Loucy (cell line): ENCODE data around the gene QSOX1.

Experiments
- H2AFZ ChIP-seq: fragments of 200-600 bp; sonication (generic); 2 replicates; pipeline ENCODE4 v1.6.0; 2016; ENCODE audit warnings: antibody characterized with exemption, mild to moderate bottlenecking, low read length, moderate library complexity
- H3F3A ChIP-seq: fragments of 200-600 bp; 2 replicates; pipeline ENCODE4 v1.6.0; 2016; ENCODE audit warnings: antibody characterized with exemption, low read depth, mild to moderate bottlenecking
- H3K27me3 ChIP-seq: fragments of 200-600 bp; sonication (generic); 2 replicates; pipeline ENCODE4 v1.6.1; 2014; ENCODE audit warnings: low read length, mild to moderate bottlenecking; ENCODE audit not compliant: insufficient read depth, poor library complexity, severe bottlenecking
- H3K36me3 ChIP-seq: fragments of 200-600 bp; sonication (generic); 2 replicates; pipeline ENCODE4 v1.6.1; 2016; ENCODE audit warnings: low read length; ENCODE audit not compliant: insufficient read depth
- H3K4me1 ChIP-seq: fragments of 200-600 bp; sonication (generic); 2 replicates; pipeline ENCODE4 v1.5.1; 2014; ENCODE audit warnings: low read length, mild to moderate bottlenecking; ENCODE audit not compliant: insufficient read depth, poor library complexity, severe bottlenecking
- H3K4me2 ChIP-seq: fragments of 200-600 bp; sonication (generic); 2 replicates; pipeline ENCODE4 v1.6.0; 2014; ENCODE audit warnings: antibody characterized with exemption, low read length, low read depth, mild to moderate bottlenecking; ENCODE audit not compliant: poor library complexity, severe bottlenecking
- H3K4me3 ChIP-seq: fragments of 200-600 bp; sonication (generic); 2 replicates; pipeline ENCODE4 v1.5.1; 2014; ENCODE audit warnings: low read length, mild to moderate bottlenecking, mixed read lengths; ENCODE audit not compliant: poor library complexity, severe bottlenecking
- H3K79me2 ChIP-seq: fragments of 200-600 bp; sonication (generic); 2 replicates; pipeline ENCODE4 v1.6.1; 2014; ENCODE audit warnings: low read length; ENCODE audit not compliant: insufficient read depth
- H3K9ac ChIP-seq: fragments of 200-600 bp; sonication (generic); 2 replicates; pipeline ENCODE4 v1.6.0; 2014; ENCODE audit warnings: mild to moderate bottlenecking, low read depth, low read length, moderate library complexity; ENCODE audit not compliant: poor library complexity, severe bottlenecking
- H3K9me2 ChIP-seq: fragments of 200-600 bp; sonication (generic); replicated peaks from 2 replicates; pipeline ENCODE4 v1.6.1; 2016; ENCODE audit warnings: low read depth, low read length, mixed read lengths
- H3K9me3 ChIP-seq: fragments of 200-600 bp; sonication (generic); 2 replicates; pipeline ENCODE4 v1.6.1; 2014; ENCODE audit warnings: mild to moderate bottlenecking, antibody characterized with exemption, low read length, low read depth; ENCODE audit not compliant: insufficient read depth
- H4K20me1 ChIP-seq: fragments of 200-600 bp; sonication (generic); 2 replicates; pipeline ENCODE4 v1.6.0; 2014; ENCODE audit warnings: antibody characterized with exemption, low read length, mild to moderate bottlenecking; ENCODE audit not compliant: insufficient read depth, poor library complexity, severe bottlenecking
- CTCF ChIP-seq: fragments of 200-600 bp; sonication (generic); conservative IDR thresholded peaks from 2 replicates; pipeline ENCODE4 v1.5.1; 2014; ENCODE audit warnings: mild to moderate bottlenecking, antibody characterized with exemption, low read length
- EZH2phosphoT487 ChIP-seq: fragments of 200-600 bp; IDR thresholded peaks from 2 replicates; pipeline ENCODE4 v1.6.1; 2018; ENCODE audit warnings: antibody characterized with exemption, mild to moderate bottlenecking, moderate library complexity, borderline replicate concordance

The QSOX1 gene

GRCh38 chr1:180246579-180246978 is 91.9 kb downstream of the QSOX1 start:
- H3K4me1 ChIP-seq = peaks cover 14% of the 10 kb centered on the region
- no peak overlapping the region for H3K4me3 ChIP-seq
- no peaks in the 10 kb centered on the region for H3K9me2 ChIP-seq
- no peaks in the 10 kb centered on the region for H3K27me3 ChIP-seq
- no peaks in the 10 kb centered on the region for H3K79me2 ChIP-seq
- no peak overlapping the region for H3K9ac ChIP-seq
- no peak for TF ChIP-seq CTCF
- TF ChIP-seq EZH2phosphoT487 = no peak
- H3F3A ChIP-seq = no peaks in the 10 kb centered on the region
- no peak overlapping the region for H2AFZ ChIP-seq
- H3K4me2 ChIP-seq = no peak overlapping the region
- no peaks in the 10 kb centered on the region for H3K36me3 ChIP-seq
- H4K20me1 ChIP-seq = no peaks in the 10 kb centered on the region
- H3K9me3 ChIP-seq = no peaks in the 10 kb centered on the region

DNA sequence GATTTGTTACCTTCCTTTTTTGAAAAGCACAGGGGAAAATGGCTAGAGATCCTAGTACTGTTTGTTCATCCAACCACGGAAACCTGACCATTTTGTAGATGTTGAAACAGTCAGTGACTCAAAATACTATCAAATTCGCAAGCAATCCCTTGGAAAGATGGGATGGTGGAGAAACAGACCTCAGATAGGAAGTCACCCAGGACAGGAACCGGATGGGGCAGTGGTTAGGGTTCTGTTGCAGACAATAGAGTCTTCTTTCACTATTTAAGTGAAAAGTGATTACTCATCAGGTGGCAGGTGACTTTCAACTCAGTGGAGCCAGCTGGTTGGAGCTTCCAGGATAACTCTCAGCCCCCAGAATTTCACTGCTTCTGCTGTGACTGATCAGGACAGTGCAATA is 92.4 kb downstream of the QSOX1 start:
- H3K4me2 ChIP-seq = no peak overlapping the region

GRCh38 chr1:180247580-180247979 is 92.9 kb downstream of the QSOX1 start:
- Histone ChIP-seq H3K27me3 (no peaks in the 10 kb centered on the region), H3F3A (no peaks in the 10 kb centered on the region), H3K4me1 (peaks cover 17% of the 10 kb centered on the region), H2AFZ (no peak overlapping the region), H3K4me3 (no peak overlapping the region), H3K79me2 (no peaks in the 10 kb centered on the region), H3K9ac (no peak overlapping the region), H3K9me2 (no peaks in the 10 kb centered on the region), H4K20me1 (no peaks in the 10 kb centered on the region), H3K4me2 (no peak overlapping the region), H3K9me3 (no peaks in the 10 kb centered on the region), H3K36me3 (no peaks in the 10 kb centered on the region)
- TF ChIP-seq CTCF = no peak
- TF ChIP-seq EZH2phosphoT487 = no peak

More for the DNA sequence above, 92.4 kb downstream of the QSOX1 start:
- TF ChIP-seq EZH2phosphoT487 (no peak), CTCF (no peak)
- Histone ChIP-seq H3F3A (no peaks in the 10 kb centered on the region), H3K4me3 (no peak overlapping the region), H3K79me2 (no peaks in the 10 kb centered on the region), H3K9me3 (no peaks in the 10 kb centered on the region), H3K4me1 (peaks cover 14% of the 10 kb centered on the region), H4K20me1 (no peaks in the 10 kb centered on the region), H3K9me2 (no peaks in the 10 kb centered on the region), H2AFZ (no peak overlapping the region), H3K27me3 (no peaks in the 10 kb centered on the region), H3K36me3 (no peaks in the 10 kb centered on the region), H3K9ac (no peak overlapping the region)
